ENCODE measurements around the gene PROK1. TPM values are rescaled to one million over a fixed set of nuclear protein-coding genes. Genes with fewer than 3 reads are reported as not detected.

The PROK1 gene
- total RNA-seq, 2 donors from 2014 or later, result 0.20 TPM; not detected in 1

DNA sequence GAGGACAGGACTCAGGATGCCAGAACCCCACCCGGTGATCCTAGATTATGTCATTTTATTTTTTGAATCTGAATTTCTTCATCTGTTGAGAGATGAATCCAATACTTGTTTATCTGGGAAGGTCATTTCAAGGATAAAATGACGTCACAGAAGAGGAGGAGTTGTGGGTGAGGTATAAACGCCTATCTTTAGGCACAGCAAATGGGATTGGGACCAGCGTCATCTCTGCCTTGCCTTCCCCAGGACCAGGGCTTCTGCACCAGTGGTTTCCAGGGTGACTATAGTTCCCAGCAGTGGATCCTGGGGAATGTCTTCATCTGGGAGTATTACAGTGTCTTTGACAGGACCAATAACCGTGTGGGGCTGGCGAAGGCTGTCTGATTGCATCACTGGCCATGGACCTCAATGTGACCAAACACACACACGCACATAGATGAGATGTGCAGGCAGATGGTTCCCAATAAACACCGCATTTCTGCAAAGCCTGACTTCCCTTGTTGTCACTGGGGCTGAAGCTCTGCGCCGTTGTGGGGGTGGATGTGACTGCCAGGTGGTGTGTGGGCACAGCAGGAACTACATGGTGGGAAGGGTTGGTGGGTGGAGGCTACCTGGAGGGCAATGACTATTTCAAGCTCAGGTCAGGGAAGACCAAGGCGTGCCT lies 40.0 kb downstream of the PROK1 start:
- WGBS, 2 experiments (ENCODE audit: insufficient coverage in 1 of 2, insufficient read length in 1 of 2), result 91% methylated on average over 7 to 11 of the region's 11 CpGs
- peaks cover 9% of the 10 kb centered on the region for H3K4me1 Mint-ChIP-seq
- H3K36me3 ChIP-seq (ENCODE audit: control insufficient read depth, insufficient read depth, low read length), result no peaks in the 10 kb centered on the region

DNA sequence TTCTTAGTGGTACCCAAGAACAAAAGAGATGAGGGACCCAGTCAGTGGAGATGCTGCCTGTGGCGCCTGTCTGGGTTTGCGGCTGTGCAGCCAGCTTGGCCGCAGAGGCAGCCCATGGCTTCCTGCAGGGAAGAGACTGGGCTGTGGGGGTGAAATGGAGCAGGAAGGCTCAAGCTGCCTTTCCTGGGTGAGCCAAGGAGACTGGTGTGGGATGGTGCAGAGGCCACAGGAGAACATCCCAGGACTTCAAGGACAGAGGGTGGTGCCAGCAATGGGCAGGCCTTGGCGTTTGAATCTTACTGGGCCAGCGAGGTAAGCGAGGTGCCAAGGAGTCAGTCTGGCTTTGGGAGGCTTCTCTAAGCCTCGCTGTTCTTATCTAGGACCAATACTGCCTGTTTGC lies 41.6 kb downstream of the PROK1 start:
- 93 to 98% methylated on average over 7 of the region's 7 CpGs for WGBS, 2 experiments (ENCODE audit: insufficient coverage in 1 of 2, insufficient read length in 1 of 2)
- H3K27me3 Mint-ChIP-seq (ENCODE audit: insufficient read depth), result no peaks in the 10 kb centered on the region
- no peaks in the 10 kb centered on the region for H3K9me3 ChIP-seq (ENCODE audit: control insufficient read depth, low read length)
- H3K4me3 Mint-ChIP-seq, result no peak overlapping the region
- no peak overlapping the region for H3K27ac ChIP-seq (ENCODE audit: low read depth, low read length)
- no peaks in the 10 kb centered on the region for H3K9me3 Mint-ChIP-seq
- H3K36me3 ChIP-seq (ENCODE audit: control insufficient read depth, insufficient read depth, low read length), result no peaks in the 10 kb centered on the region
- no peak overlapping the region for H3K9ac ChIP-seq (ENCODE audit: extremely low read depth, low read length, poor library complexity, severe bottlenecking)
- TF ChIP-seq, protein P1, sequence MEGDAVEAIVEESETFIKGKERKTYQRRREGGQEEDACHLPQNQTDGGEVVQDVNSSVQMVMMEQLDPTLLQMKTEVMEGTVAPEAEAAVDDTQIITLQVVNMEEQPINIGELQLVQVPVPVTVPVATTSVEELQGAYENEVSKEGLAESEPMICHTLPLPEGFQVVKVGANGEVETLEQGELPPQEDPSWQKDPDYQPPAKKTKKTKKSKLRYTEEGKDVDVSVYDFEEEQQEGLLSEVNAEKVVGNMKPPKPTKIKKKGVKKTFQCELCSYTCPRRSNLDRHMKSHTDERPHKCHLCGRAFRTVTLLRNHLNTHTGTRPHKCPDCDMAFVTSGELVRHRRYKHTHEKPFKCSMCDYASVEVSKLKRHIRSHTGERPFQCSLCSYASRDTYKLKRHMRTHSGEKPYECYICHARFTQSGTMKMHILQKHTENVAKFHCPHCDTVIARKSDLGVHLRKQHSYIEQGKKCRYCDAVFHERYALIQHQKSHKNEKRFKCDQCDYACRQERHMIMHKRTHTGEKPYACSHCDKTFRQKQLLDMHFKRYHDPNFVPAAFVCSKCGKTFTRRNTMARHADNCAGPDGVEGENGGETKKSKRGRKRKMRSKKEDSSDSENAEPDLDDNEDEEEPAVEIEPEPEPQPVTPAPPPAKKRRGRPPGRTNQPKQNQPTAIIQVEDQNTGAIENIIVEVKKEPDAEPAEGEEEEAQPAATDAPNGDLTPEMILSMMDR (conservative IDR thresholded peaks at IDR 0.05), result no peak
- no peak for DNase-seq
- no peaks in the 10 kb centered on the region for H3K4me1 ChIP-seq (ENCODE audit: control insufficient read depth, insufficient read depth, low read length)
- H3K27me3 ChIP-seq (ENCODE audit: control insufficient read depth, insufficient read depth, low read length, poor library complexity, severe bottlenecking), result no peaks in the 10 kb centered on the region
- no peaks in the 10 kb centered on the region for H3K36me3 Mint-ChIP-seq (ENCODE audit: low read depth)
- no peak overlapping the region for H3K4me3 ChIP-seq (ENCODE audit: low read length)
- no peak overlapping the region for H3K27ac Mint-ChIP-seq
- peaks cover 4% of the 10 kb centered on the region for H3K4me1 Mint-ChIP-seq

More for the DNA sequence above, 40.0 kb downstream of the PROK1 start:
- Mint-ChIP-seq H3K9me3 (no peaks in the 10 kb centered on the region), H3K27me3 (ENCODE audit: insufficient read depth) (no peaks in the 10 kb centered on the region), H3K27ac (no peak overlapping the region), H3K36me3 (ENCODE audit: low read depth) (no peaks in the 10 kb centered on the region), H3K4me3 (no peak overlapping the region)
- H3K27me3 ChIP-seq (ENCODE audit: control insufficient read depth, insufficient read depth, low read length, poor library complexity, severe bottlenecking), result no peaks in the 10 kb centered on the region
- TF ChIP-seq, protein P1 (conservative IDR thresholded peaks at IDR 0.05), result no peak
- H3K27ac ChIP-seq (ENCODE audit: low read depth, low read length), result no peak overlapping the region
- H3K9me3 ChIP-seq (ENCODE audit: control insufficient read depth, low read length), result no peaks in the 10 kb centered on the region
- no peak overlapping the region for H3K4me3 ChIP-seq (ENCODE audit: low read length)
- no peaks in the 10 kb centered on the region for H3K4me1 ChIP-seq (ENCODE audit: control insufficient read depth, insufficient read depth, low read length)
- H3K9ac ChIP-seq (ENCODE audit: extremely low read depth, low read length, poor library complexity, severe bottlenecking), result no peak overlapping the region
- no peak for DNase-seq

DNA sequence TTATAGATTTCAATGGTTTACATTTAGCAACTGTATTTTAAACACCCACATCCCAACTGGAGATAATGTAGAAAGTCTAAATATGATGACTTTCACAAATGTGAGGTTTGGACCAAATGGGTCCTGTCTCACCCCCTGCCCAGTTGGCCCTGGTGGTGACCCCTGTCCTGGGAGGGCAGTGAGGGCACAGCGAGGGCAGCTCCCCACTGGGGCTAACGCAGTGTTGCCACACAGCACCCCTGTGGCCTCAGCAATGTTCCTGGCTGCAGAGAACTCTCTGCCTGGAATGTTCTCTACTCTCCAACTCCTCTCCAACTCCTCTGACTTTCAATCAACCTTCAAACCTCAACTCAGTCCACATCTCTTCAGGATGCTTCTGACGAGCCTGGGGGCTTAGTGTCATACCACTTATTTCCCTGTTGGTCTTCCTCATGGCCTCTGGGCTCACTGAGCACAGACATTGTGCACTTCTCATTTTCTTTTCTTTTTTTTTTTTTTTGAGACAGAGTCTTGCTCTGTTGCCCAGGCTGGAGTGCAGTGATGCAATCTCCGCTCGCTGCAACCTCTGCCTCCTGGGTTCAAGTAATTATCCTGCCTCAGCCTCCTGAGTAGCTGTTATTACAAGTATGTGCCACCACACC lies 42.2 kb downstream of the PROK1 start:
- no peaks in the 10 kb centered on the region for H3K27me3 ChIP-seq (ENCODE audit: control insufficient read depth, insufficient read depth, low read length, poor library complexity, severe bottlenecking)
- Mint-ChIP-seq H3K4me3 (no peak overlapping the region), H3K9me3 (no peaks in the 10 kb centered on the region), H3K36me3 (ENCODE audit: low read depth) (no peaks in the 10 kb centered on the region), H3K27me3 (ENCODE audit: insufficient read depth) (no peaks in the 10 kb centered on the region), H3K4me1 (no peaks in the 10 kb centered on the region), H3K27ac (no peak overlapping the region)
- H3K36me3 ChIP-seq (ENCODE audit: control insufficient read depth, insufficient read depth, low read length), result no peaks in the 10 kb centered on the region
- TF ChIP-seq, protein P1 (conservative IDR thresholded peaks at IDR 0.05), result no peak
- 78 to 92% methylated on average over 2 to 5 of the region's 5 CpGs for WGBS, 2 experiments (ENCODE audit: insufficient coverage in 1 of 2, insufficient read length in 1 of 2)
- no peak overlapping the region for H3K27ac ChIP-seq (ENCODE audit: low read depth, low read length)
- no peak for DNase-seq
- no peaks in the 10 kb centered on the region for H3K9me3 ChIP-seq (ENCODE audit: control insufficient read depth, low read length)
- H3K9ac ChIP-seq (ENCODE audit: extremely low read depth, low read length, poor library complexity, severe bottlenecking), result no peak overlapping the region
- H3K4me3 ChIP-seq (ENCODE audit: low read length), result no peak overlapping the region
- H3K4me1 ChIP-seq (ENCODE audit: control insufficient read depth, insufficient read depth, low read length), result no peaks in the 10 kb centered on the region
